Effector memory CD8-positive, alpha-beta T cell (primary cell): Measurements from ENCODE around the gene COPS2.
"Not testable (repeated sequence)": the region's sequence is repeated elsewhere in the genome, so short reads cannot be mapped to it uniquely, and the experiment has no call there.

Source experiments
- ATAC-seq: fragments of 150-1000 bp; cut with Tn5 transposase; replicated peaks from 2 replicates; pipeline ENCODE4 v1.10.0; 2021; ENCODE audit warnings: mild to moderate bottlenecking, moderate library complexity
- DNase-seq, 3 experiments: peaks; one replicate each; pipeline ENCODE4 v3.0.0; 2021
- H3K27ac Mint-ChIP-seq, 2 donors: one replicate each; pipeline ENCODE4 v1.8.0; 2022; ENCODE audit warnings: mild to moderate bottlenecking in 2 of 2, mixed read lengths in 2 of 2, moderate library complexity in 2 of 2
- H3K27me3 Mint-ChIP-seq, 2 donors: one replicate each; pipeline ENCODE4 v1.8.0; 2022; ENCODE audit warnings: mixed read lengths in 2 of 2
- H3K36me3 Mint-ChIP-seq: one replicate; pipeline ENCODE4 v1.8.0; 2022; ENCODE audit warnings: mild to moderate bottlenecking, moderate library complexity, mixed read lengths; ENCODE audit not compliant: insufficient read depth
- H3K4me1 Mint-ChIP-seq, 2 donors: one replicate each; pipeline ENCODE4 v1.8.0; 2022; ENCODE audit warnings: low read depth in 2 of 2, mixed read lengths in 2 of 2
- H3K4me3 Mint-ChIP-seq, 2 donors: one replicate each; pipeline ENCODE4 v1.8.0; 2022; ENCODE audit warnings: mild to moderate bottlenecking in 2 of 2, mixed read lengths in 2 of 2, moderate library complexity in 2 of 2
- H3K9me3 Mint-ChIP-seq, 2 donors: one replicate each; pipeline ENCODE4 v1.8.0; 2022; ENCODE audit warnings: mixed read lengths in 2 of 2

The COPS2 gene

DNA sequence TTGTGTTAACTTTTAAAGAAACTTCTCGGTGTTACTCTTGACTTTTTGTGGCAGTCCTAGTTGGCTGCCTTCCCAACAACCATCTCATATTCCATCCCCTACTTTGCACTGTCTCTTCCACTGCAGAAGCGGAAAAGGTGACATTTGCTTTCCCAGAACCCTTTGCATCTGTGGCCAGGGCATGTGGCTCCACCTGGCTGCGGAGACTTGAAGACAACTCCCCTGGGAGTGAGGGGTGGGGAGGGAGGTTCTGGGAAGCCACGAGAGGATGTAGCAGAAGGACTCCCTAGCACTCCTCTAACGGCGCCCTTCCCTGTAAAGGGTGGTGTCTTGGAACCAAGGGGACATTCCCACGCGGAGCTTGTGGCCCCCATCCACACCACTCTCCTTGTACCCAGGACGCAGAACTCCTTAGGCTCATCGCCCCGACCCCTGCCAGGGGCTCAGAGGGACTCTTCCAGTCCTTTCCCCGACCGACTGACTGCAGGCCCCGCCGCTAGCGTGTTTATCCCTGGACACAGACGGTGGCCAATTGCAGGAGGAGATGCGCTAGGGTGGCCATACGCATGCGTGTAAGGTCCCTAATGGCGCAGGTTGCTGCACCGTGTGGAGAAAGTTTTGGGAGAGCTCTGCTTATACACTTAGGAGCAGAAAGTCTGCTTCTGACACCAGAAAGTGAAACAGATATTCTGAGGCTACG is 75.9 kb downstream of the COPS2 start:
- ATAC-seq (no peak), DNase-seq (no peak)
- Mint-ChIP-seq H3K36me3 (no peaks in the 10 kb centered on the region), H3K9me3 (no peaks in the 10 kb centered on the region), H3K27ac (no peak overlapping the region), H3K4me1 (no peaks in the 10 kb centered on the region), H3K4me3 (no peak overlapping the region), H3K27me3 (peaks cover 0 to 7% of the 10 kb centered on the region in 2 donors)

DNA sequence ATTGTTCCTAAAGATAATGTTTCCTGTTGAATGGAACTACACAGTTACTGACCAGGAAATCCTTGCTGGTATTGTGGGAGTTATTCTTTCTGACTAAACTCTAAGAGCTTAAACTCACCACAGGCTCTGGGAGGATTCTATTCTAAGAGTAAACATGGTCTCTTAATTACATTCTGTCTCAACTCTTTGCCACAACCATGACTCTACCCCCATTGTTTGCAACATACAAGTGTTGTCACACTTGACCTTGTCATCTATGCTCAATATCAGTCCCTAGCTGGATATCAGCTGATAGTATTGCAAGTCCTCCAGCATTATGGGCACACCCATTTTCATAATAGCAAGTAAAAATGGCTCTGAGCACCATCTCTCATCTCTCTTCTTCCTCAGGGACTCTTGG is 79.5 kb downstream of the COPS2 start:
- ATAC-seq (no peak), DNase-seq (no peak)
- Mint-ChIP-seq H3K36me3 (no peaks in the 10 kb centered on the region), H3K4me3 (no peak overlapping the region), H3K4me1 (no peaks in the 10 kb centered on the region), H3K9me3 (no peaks in the 10 kb centered on the region), H3K27me3 (peaks cover 22 to 30% of the 10 kb centered on the region in 2 donors), H3K27ac (no peak overlapping the region)

DNA sequence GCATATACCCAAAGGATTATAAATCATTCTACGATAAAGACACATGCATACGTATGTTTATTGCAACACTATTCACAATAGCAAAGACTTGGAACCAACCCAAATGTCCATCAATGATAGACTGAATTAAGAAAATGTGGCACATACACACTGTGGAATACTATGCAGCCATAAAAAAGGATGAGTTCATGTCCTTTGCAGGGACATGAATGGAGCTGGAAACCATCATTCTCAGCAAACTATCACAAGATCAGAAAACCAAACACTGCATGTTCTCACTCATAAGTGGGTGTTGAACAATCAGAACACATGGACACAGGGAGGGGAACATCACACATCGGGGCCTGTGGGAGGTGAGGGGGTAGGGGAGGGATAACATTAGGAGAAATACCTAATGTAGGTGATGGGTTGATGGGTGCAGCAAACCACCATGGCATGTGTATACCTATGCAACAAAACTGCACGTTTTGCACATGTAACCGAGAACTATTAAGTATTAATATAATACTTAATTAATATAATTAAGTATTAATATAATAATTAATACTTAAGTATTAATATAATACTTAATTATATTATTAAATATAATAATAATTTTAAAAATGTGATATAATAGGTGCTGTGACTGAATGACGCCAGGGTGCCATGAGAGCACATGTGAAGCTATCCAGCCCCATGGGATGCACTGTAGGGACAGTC is 80.7 kb downstream of the COPS2 start:
- not testable (repeated sequence) for H3K9me3 Mint-ChIP-seq, H3K36me3 Mint-ChIP-seq, H3K27ac Mint-ChIP-seq, DNase-seq, H3K4me3 Mint-ChIP-seq, H3K4me1 Mint-ChIP-seq, ATAC-seq
- H3K27me3 Mint-ChIP-seq: peaks cover 34 to 42% of the 10 kb centered on the region in 2 donors
